ENCODE data around the gene DENND1A. TPM values are rescaled to one million over a fixed set of nuclear protein-coding genes. Genes with fewer than 3 reads are reported as not detected.

Gene DENND1A
- total RNA-seq, 1 donor from 2014 or later: 48.1 TPM

DNA sequence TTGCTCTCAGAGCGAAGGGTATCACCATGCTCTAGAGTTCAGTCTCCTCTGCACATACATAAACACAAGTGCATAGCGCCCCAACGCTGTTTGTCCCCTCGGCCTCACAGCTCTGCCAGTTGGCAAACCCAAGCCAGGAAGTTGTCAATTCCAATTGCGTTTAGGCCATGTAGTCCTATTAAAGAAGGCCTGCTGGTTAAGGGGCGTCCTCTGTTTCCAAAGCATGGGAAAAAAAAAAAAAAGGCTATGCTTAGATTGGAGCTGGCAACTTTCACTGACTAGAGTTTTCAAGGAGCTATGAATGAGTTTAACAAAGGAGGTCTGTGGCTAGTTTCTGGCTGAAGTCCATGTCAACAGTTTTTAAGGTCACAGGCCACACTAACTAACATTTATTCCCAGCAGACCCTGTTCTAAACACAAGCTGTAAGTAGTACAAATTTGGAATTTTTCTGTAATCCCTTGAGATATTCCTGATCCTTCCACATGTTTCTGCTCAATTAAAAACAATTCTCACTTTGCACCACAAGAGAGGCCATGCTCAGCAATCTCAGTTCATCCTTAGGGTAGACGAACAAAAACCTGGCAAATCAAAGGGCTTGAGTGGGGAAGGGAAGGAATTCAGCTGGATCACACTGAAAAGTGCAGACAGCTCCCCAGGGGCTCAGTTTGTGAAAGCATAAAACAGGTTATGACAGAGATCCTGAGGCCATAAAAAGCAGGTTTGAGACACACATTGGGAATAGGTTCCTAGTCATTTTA is 187.7 kb downstream of the DENND1A start:
- TF ChIP-seq EZH2 (IDR thresholded peaks at IDR 0.05) (no peak), EZH2phosphoT487 (IDR thresholded peaks at IDR 0.05) (no peak)
- TF ChIP-seq, protein P1, sequence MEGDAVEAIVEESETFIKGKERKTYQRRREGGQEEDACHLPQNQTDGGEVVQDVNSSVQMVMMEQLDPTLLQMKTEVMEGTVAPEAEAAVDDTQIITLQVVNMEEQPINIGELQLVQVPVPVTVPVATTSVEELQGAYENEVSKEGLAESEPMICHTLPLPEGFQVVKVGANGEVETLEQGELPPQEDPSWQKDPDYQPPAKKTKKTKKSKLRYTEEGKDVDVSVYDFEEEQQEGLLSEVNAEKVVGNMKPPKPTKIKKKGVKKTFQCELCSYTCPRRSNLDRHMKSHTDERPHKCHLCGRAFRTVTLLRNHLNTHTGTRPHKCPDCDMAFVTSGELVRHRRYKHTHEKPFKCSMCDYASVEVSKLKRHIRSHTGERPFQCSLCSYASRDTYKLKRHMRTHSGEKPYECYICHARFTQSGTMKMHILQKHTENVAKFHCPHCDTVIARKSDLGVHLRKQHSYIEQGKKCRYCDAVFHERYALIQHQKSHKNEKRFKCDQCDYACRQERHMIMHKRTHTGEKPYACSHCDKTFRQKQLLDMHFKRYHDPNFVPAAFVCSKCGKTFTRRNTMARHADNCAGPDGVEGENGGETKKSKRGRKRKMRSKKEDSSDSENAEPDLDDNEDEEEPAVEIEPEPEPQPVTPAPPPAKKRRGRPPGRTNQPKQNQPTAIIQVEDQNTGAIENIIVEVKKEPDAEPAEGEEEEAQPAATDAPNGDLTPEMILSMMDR (IDR thresholded peaks at IDR 0.05): no peak
- Histone ChIP-seq H3K4me3 (no peak overlapping the region), H3K36me3 (no peaks in the 10 kb centered on the region), H3K4me2 (no peak overlapping the region), H2AFZ (replicated peaks) (no peak overlapping the region), H3K9ac (no peak overlapping the region), H3F3A (ENCODE audit: low read depth) (peaks cover 12% of the 10 kb centered on the region), H3K9me3 (ENCODE audit: low read depth) (no peaks in the 10 kb centered on the region), H3K4me1 (peaks cover 10% of the 10 kb centered on the region), H3K27me3 (no peaks in the 10 kb centered on the region), H3K79me2 (ENCODE audit: low read depth) (peaks cover 3% of the 10 kb centered on the region), H3K27ac (no peak overlapping the region), H4K20me1 (ENCODE audit: low read depth) (peaks cover 6% of the 10 kb centered on the region)
- DNase-seq (ENCODE audit: low spot score): peak; percentile 36
- H3K4me3 Mint-ChIP-seq: no peak overlapping the region
- no peaks in the 10 kb centered on the region for H3K9me3 Mint-ChIP-seq
- H3K27ac Mint-ChIP-seq: no peak overlapping the region
- H3K27me3 Mint-ChIP-seq (ENCODE audit: insufficient read depth, low read depth): no peaks in the 10 kb centered on the region
- no peaks in the 10 kb centered on the region for H3K36me3 Mint-ChIP-seq
- H3K4me1 Mint-ChIP-seq: peaks cover 37% of the 10 kb centered on the region

DNA sequence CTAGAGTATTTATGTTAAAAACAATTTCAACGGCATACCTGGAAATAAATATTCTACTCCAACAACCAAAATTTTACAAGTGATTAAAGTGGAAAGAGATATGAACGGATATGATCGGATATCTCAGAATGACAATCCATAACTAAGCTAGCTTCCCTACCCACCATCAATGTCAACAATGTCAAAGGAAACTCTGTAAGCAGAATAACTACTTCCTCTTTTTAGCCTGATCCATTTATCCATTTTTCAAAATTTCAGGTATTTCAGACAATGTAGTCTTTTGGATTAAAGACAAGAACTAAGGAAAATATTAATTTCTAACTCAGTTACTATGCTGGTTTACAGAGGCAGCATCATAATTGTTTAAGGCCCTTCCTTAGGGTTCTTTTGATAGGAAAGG is 188.7 kb downstream of the DENND1A start:
- Histone ChIP-seq H3K27me3 (no peaks in the 10 kb centered on the region), H3K9ac (no peak overlapping the region), H3K4me1 (peaks cover 10% of the 10 kb centered on the region), H3K9me3 (ENCODE audit: low read depth) (no peaks in the 10 kb centered on the region), H3K4me3 (no peak overlapping the region), H3K36me3 (no peaks in the 10 kb centered on the region), H2AFZ (replicated peaks) (no peak overlapping the region), H4K20me1 (ENCODE audit: low read depth) (peaks cover 6% of the 10 kb centered on the region), H3K27ac (no peak overlapping the region), H3K4me2 (no peak overlapping the region), H3K79me2 (ENCODE audit: low read depth) (peaks cover 3% of the 10 kb centered on the region), H3F3A (ENCODE audit: low read depth) (peaks cover 12% of the 10 kb centered on the region)
- H3K27ac Mint-ChIP-seq: no peak overlapping the region
- H3K27me3 Mint-ChIP-seq (ENCODE audit: insufficient read depth, low read depth): no peaks in the 10 kb centered on the region
- no peak for DNase-seq (ENCODE audit: low spot score)
- TF ChIP-seq EZH2phosphoT487 (IDR thresholded peaks at IDR 0.05) (no peak), EZH2 (IDR thresholded peaks at IDR 0.05) (no peak)
- TF ChIP-seq, protein P1 (IDR thresholded peaks at IDR 0.05): no peak
- H3K36me3 Mint-ChIP-seq: no peaks in the 10 kb centered on the region
- H3K9me3 Mint-ChIP-seq: no peaks in the 10 kb centered on the region
- no peak overlapping the region for H3K4me3 Mint-ChIP-seq
- H3K4me1 Mint-ChIP-seq: peaks cover 37% of the 10 kb centered on the region

DNA sequence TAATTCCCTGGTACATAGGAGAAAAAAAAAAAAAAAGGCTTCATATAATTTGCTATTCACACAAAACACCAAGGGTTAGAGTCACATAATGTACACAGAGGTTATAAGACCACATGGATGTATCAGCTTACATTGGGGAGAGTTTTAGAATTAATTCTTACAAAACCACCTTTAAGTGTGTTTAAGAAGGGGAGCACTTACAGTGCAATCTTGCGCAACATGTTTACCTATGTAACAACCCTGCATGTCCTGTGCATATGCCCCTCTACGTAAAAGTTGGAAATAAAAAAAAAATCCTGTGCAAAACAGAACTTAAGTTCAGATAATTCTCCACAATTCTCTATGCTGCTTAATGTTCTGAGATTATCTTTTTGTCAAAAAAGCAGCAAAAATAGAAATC is 190.0 kb downstream of the DENND1A start:
- H3K9me3 Mint-ChIP-seq: no peaks in the 10 kb centered on the region
- peaks cover 3% of the 10 kb centered on the region for H3K79me2 ChIP-seq (ENCODE audit: low read depth)
- peaks cover 6% of the 10 kb centered on the region for H4K20me1 ChIP-seq (ENCODE audit: low read depth)
- H3K27me3 ChIP-seq: no peaks in the 10 kb centered on the region
- TF ChIP-seq, protein P1 (IDR thresholded peaks at IDR 0.05): no peak
- H3K4me3 Mint-ChIP-seq: no peak overlapping the region
- H3K9me3 ChIP-seq (ENCODE audit: low read depth): no peaks in the 10 kb centered on the region
- no peak overlapping the region for H2AFZ ChIP-seq (replicated peaks)
- no peak overlapping the region for H3K9ac ChIP-seq
- H3K4me3 ChIP-seq: no peak overlapping the region
- H3K4me1 ChIP-seq: peaks cover 10% of the 10 kb centered on the region
- H3K27ac ChIP-seq: no peak overlapping the region
- no peaks in the 10 kb centered on the region for H3K27me3 Mint-ChIP-seq (ENCODE audit: insufficient read depth, low read depth)
- H3K36me3 Mint-ChIP-seq: no peaks in the 10 kb centered on the region
- DNase-seq (ENCODE audit: low spot score): no peak
- H3F3A ChIP-seq (ENCODE audit: low read depth): peaks cover 12% of the 10 kb centered on the region
- no peak overlapping the region for H3K27ac Mint-ChIP-seq
- H3K4me1 Mint-ChIP-seq: peaks cover 37% of the 10 kb centered on the region
- H3K4me2 ChIP-seq: no peak overlapping the region
- H3K36me3 ChIP-seq: no peaks in the 10 kb centered on the region
